Measurements from ENCODE around the gene NPAS4. TPM values are rescaled to one million over a fixed set of nuclear protein-coding genes. Genes with fewer than 3 reads are reported as not detected.

The NPAS4 gene
- total RNA-seq, 1 experiment from 2014 or later: 1.6 TPM

- Mint-ChIP-seq H3K27ac (no peak overlapping the region), H3K36me3 (ENCODE audit: insufficient read depth in 1 of 3, low read depth in 3 of 3) (peaks cover 4 to 7% (median 6%) of the 10 kb centered on the region in 3 experiments; a peak in 5 of 7 replicates), H3K4me1 (peaks cover 49 to 50% of the 10 kb centered on the region in 2 experiments), H3K27me3 (ENCODE audit: low read depth) (peaks cover 36% of the 10 kb centered on the region), H3K4me3 (peak overlapping the region; percentile 60 to 79), H3K9me3 (no peaks in the 10 kb centered on the region; a peak in 1 of 5 replicates)
- H4K91ac ChIP-seq (ENCODE audit: insufficient read length, low read depth, low read length): no peak overlapping the region
- TF ChIP-seq CTCF (conservative IDR thresholded peaks at IDR 0.05): no peak
- H3K9ac ChIP-seq (ENCODE audit: extremely low read depth, insufficient read length, low read length): no peak overlapping the region
- DNase-seq: peak; percentile 76
- no peaks in the 10 kb centered on the region for H3K9me3 ChIP-seq (ENCODE audit: control insufficient read depth, low read depth, low read length)
- no peak overlapping the region for H3K14ac ChIP-seq (ENCODE audit: insufficient read depth, low read length)
- H3K27ac ChIP-seq (ENCODE audit: insufficient read length, low read depth, low read length): no peak overlapping the region
- H2AFZ ChIP-seq (ENCODE audit: low read length): no peak overlapping the region
- no peak overlapping the region for H2AK5ac ChIP-seq (ENCODE audit: insufficient read length, low read length)
- H2BK120ac ChIP-seq (ENCODE audit: low read depth, low read length, poor library complexity, severe bottlenecking): no peak overlapping the region
- no peak overlapping the region for H4K8ac ChIP-seq (replicated peaks; ENCODE audit: insufficient read length, low read depth, low read length)
- no peaks in the 10 kb centered on the region for H3K79me1 ChIP-seq (ENCODE audit: insufficient read depth, low read depth, low read length, poor library complexity, severe bottlenecking)
- H3K23me2 ChIP-seq (ENCODE audit: insufficient read length, low read depth, low read length, poor library complexity, severe bottlenecking): peaks cover 18% of the 10 kb centered on the region
- H3K4me2 ChIP-seq (ENCODE audit: insufficient read depth, insufficient read length, low read length): peak overlapping the region; percentile 86
- H3K18ac ChIP-seq (ENCODE audit: insufficient read length, low read depth, low read length): peak overlapping the region; percentile 55
- H3K4ac ChIP-seq (ENCODE audit: low read depth, low read length): no peak overlapping the region
- no peaks in the 10 kb centered on the region for H4K20me1 ChIP-seq (ENCODE audit: control insufficient read depth, insufficient read depth, insufficient read length)
- H4K5ac ChIP-seq (ENCODE audit: insufficient read length, low read depth, low read length): no peak overlapping the region
- peaks cover 10% of the 10 kb centered on the region for H3K4me1 ChIP-seq (ENCODE audit: insufficient read depth, low read length)
- H3K79me2 ChIP-seq (ENCODE audit: insufficient read depth, low read length): no peaks in the 10 kb centered on the region
- no peak overlapping the region for H2BK15ac ChIP-seq (ENCODE audit: low read depth, low read length)
- H3T11ph ChIP-seq (ENCODE audit: low read length): no peak overlapping the region
- H2BK20ac ChIP-seq (ENCODE audit: low read depth, low read length, poor library complexity, severe bottlenecking): no peak overlapping the region
- H3K27me3 ChIP-seq (ENCODE audit: insufficient read depth, low read length): peaks cover 19% of the 10 kb centered on the region; the same call in 1 of the 2 replicates
- H2BK12ac ChIP-seq (ENCODE audit: insufficient read length, low read depth, low read length): no peak overlapping the region
- H2BK5ac ChIP-seq (ENCODE audit: insufficient read length, low read length): no peak overlapping the region
- H3K23ac ChIP-seq (ENCODE audit: insufficient read length, low read depth, low read length): no peak overlapping the region
- no CpG with 5 or more reads among the region's 30 CpGs for WGBS (ENCODE audit: extremely low coverage, insufficient read length, low lambda C conversion rate)
- H3K56ac ChIP-seq (ENCODE audit: insufficient read length, low read depth, low read length): no peak overlapping the region
Measured at GRCh38 chr11:66419825-66420224, 1.0 kb upstream of the NPAS4 start.
